Upper lobe of left lung (tissue), 4 donors: ENCODE results near the gene KLHL30.

Experiments
- POLR2AphosphoS5 ChIP-seq, 2 donors: sonication (generic); formaldehyde crosslinking; IDR thresholded peaks; one replicate each; pipeline ENCODE4 v1.5.1; 2017; ENCODE audit warnings: antibody characterized with exemption in 2 of 2
- TF ChIP-seq, protein P1 (sequence below), 6 experiments: fragments of 450-650 bp in 4 of 6; fragments of 200-600 bp in 2 of 6; sonication (generic) in 2 of 6; IDR thresholded peaks; one replicate each; pipeline ENCODE4 v1.5.1; 2016 to 2019; ENCODE audit warnings: antibody characterized with exemption in 6 of 6

DNA sequence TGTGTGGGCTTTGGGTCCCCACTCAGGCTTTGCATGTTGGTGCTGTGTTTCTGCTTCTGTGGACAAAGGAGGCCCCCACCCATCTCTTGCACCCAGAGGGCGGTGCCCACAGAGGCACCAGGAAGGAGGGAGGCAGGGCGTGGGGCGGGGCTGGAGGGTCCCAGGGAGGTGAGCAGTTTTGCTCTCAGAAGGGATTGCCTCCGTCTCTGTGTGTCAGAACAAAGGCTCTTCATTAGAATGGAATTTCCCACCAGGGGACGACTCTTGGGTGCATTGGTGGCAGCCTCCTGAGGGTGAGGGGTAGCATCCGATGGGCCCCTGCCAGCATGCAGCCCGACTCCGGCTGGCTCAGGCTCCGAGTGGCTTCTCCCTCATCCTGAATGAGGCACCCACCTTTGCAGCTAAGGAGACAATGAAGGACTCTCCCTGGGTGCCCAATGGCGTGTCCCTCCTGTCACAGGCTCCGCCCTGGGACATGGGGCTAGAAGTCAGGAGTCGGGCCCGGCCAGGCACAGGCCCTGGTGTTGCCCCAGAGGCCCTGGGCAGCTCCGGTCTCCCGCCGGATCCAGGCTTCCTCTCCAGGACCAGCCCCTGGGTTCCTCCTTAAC, 13.3 kb downstream of the KLHL30 start:
- TF ChIP-seq, protein P1, sequence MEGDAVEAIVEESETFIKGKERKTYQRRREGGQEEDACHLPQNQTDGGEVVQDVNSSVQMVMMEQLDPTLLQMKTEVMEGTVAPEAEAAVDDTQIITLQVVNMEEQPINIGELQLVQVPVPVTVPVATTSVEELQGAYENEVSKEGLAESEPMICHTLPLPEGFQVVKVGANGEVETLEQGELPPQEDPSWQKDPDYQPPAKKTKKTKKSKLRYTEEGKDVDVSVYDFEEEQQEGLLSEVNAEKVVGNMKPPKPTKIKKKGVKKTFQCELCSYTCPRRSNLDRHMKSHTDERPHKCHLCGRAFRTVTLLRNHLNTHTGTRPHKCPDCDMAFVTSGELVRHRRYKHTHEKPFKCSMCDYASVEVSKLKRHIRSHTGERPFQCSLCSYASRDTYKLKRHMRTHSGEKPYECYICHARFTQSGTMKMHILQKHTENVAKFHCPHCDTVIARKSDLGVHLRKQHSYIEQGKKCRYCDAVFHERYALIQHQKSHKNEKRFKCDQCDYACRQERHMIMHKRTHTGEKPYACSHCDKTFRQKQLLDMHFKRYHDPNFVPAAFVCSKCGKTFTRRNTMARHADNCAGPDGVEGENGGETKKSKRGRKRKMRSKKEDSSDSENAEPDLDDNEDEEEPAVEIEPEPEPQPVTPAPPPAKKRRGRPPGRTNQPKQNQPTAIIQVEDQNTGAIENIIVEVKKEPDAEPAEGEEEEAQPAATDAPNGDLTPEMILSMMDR (IDR thresholded peaks at IDR 0.05): no peak
- TF ChIP-seq POLR2AphosphoS5 (IDR thresholded peaks at IDR 0.05): no peak
